Measurements from ENCODE around the gene CCDC90B.

DNA sequence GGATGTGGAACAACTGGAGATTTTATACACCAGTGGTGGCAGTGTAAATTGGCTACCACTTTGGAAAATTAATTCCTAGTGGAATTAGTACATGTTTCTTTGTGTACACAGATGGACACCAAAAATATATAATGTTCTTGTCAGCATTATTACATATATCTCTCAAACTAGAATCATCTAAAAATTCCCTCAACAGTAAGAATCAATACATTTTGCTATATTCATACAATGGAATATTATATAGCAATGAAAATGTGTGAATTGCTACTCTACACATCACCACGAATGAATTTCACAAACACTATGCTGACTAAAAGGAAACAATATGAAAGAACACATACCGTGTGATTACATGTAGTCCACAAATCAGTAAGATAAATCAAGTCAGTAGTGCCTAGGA, 33.9 kb downstream of the CCDC90B start:
- TF ChIP-seq CTCF (IDR thresholded peaks at IDR 0.05; ENCODE audit: borderline replicate concordance, extremely low read depth, low read length, poor library complexity, severe bottlenecking) = no peak
- no peak for TF ChIP-seq EZH2 (IDR thresholded peaks at IDR 0.05; ENCODE audit: borderline replicate concordance, low read depth, low read length, severe bottlenecking)

Data from DND-41 (cell line).